NCI-H774 (cell line): ENCODE data around the gene HPS4.
"Not testable (repeated sequence)": the region's sequence is repeated elsewhere in the genome, so short reads cannot be mapped to it uniquely, and the experiment has no call there.

Experiments
- DNase-seq: peaks from one replicate; lab custom pipeline; 2025; lab: John Stamatoyannopoulos, UW

The HPS4 gene

DNA sequence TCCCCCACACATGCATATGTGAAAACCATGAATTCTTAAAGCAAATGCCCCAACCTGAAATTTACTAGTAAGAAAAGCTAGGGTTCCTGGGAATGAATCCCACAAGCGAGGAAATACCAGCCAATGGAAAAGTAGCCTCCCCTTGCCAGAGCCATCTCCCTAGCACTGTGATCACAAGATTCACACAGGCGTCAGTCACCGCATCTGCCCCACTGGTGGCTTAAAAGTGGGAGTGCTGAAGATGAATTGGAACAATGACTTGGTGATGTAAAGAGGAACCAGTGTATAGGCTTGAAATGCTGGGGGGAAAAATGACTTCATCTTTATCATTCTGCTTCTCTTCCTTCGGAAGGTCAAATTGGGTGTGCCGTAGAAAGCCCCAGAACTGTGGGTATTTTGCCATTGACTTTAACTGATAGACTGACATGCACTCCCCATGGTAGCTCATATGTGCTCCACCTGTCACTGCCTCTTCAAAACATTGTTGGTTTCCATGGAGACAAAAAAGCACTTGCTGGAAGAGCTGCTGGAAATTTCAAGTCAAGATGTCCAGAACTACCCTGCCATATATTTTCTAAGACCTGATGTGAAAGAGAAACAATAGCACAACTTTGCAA lies 73.8 kb downstream of the HPS4 start:
- DNase-seq: peak; percentile 27

DNA sequence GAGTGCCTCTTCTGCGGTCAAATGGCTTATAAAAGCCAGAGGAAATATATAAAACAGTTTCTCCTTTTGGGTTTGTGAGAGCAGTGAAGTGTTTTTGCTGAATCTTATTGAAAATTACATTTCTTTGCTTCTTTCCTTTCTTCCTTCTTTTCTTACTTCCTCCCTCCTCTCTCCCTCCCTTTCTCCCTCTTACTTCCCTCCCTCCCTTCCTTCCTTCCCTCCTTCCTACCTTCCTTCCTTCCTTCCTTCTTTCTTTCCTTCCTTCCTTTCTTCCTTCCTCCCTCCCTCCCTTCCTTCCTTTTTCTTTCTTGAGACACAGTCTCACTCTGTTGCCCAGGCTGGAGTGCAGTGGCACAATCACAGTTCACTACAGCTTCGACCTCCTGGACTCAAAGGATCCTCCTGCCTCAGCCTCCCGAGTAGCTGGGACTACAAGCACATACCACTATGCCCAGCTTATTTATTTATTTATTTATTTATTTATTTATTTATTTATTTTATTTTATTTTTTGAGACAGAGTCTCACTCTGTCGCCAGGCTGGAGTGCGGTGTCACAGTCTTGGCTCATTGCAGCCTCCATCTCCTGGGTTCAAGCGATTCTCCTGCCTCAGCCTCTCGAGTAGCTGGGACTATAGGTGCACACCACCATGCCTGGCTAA lies 74.9 kb downstream of the HPS4 start:
- DNase-seq: not testable (repeated sequence)

DNA sequence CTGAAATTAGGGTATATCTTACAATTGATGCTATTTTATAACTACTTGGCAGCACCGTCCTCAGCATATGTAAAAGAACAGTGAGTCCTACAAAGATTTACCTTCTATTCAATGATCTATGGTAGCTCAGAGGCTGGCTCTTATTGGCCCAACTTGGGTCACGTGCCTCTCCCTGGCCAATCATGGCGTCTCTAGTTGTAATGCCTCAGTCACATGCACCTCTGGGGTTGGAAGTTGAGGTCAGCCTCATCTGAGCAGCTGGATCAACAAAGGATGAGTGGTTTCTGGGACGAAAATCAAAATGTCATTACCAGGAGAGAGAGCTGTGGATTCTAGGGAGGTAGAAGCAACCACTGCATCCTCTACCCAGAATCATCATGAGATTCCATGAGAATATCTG lies 77.5 kb downstream of the HPS4 start:
- DNase-seq: peak; percentile 23

DNA sequence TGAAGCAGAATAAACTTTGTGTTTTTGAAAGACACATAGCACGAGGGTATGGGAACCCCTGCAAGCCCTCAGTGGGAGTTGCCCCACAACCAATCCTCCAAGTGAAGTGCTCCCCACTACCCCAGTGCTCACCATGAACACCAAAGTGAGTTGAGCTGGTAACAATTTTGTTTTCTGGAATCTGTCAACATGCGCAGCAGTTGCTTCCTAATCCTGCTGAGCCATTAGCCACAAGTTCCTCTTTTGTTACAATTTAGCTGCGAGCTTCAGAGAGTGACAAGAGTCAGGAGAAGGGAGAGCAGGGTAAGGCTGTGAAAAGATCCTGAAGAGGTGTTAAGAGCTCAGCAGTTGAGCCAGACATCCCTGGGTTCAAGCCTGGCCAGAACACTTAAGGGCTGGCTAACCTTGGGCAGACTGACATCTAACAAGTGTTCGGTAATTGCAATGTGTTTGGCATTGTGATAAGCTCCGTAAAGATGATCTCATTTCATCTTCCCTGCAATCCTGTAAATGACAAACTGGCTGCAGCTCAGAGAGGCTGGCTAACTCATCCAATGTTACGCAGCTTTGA lies 78.6 kb downstream of the HPS4 start:
- DNase-seq: no peak

DNA sequence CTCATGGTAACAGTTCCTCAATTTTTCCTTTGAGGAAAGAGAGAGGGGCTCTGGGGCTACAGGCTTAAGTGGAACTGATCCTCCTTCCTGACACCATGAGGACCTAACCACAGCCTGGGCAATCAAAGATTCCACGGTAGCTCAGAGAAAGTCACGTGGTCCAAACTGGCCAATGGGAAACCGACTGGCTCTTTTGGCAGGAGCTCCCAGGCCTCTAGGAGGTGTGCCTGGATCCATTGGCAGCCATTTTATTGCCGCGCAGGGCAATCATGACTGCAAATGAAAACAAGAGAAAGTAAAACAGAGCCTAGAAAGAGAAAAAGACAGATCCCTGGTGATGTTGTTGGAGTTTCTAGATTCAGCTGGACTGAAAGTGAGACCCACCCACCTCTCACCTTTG lies 81.9 kb downstream of the HPS4 start:
- no peak for DNase-seq
